ENCODE results near the gene GRK1.

GRK1 gene

DNA sequence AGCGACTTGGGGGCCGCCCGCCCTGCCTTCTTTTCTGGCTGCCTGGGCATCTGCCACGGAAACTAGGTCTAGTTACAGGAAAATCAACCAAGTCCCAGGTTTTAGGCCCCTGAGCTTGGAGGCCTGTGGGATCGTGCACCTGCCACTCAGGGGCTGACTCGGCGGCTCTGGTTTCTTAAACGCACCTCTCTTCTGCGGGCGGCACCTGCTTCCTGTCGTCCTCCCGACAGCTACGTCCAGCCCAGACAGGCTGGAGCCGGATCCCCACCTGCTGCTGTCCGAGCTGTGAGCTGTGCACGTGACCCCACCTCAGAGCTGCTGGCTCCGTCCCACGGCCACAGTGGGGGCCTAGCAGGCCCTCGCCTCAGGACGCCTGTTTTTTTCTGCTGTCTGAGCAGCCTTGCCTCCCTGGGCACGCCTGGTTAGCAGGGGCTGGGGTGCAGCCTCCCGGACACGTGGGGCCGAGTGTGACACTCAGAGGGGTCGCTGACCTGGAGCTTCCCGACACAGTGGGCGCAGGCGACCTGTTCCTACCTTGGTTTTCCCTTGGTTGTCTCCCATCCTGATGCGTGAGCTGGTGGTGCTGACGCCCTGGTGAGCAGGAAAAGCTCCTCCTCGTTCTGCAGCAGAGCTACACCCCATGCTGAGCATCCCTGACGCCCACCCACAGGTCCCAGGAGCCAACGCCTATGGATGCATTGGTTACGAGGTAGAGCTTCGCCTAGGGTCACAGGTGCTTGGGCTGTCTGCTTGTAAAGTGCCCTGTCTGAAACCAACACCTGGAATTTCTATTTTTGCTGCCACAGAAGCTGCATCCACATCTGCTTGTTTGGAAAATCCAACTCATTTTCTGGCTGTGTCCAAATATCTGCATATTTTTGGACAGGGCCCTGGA lies 109.5 kb downstream of the GRK1 start:
- Histone ChIP-seq H3K27ac (ENCODE audit: insufficient read depth, low read length, poor library complexity, severe bottlenecking) (no peak overlapping the region), H3K4me1 (ENCODE audit: control insufficient read depth, insufficient read depth, low read length, poor library complexity, severe bottlenecking) (no peaks in the 10 kb centered on the region), H3K9me3 (ENCODE audit: control insufficient read depth, low read length) (no peaks in the 10 kb centered on the region), H3K27me3 (replicated peaks; ENCODE audit: control insufficient read depth, insufficient read depth, low read length, poor library complexity, severe bottlenecking) (no peaks in the 10 kb centered on the region), H3K36me3 (ENCODE audit: control insufficient read depth, insufficient read depth, low read length) (no peaks in the 10 kb centered on the region), H3K4me3 (ENCODE audit: insufficient read depth, low read depth, low read length, poor library complexity, severe bottlenecking) (no peak overlapping the region)
- no peak for DNase-seq

DNA sequence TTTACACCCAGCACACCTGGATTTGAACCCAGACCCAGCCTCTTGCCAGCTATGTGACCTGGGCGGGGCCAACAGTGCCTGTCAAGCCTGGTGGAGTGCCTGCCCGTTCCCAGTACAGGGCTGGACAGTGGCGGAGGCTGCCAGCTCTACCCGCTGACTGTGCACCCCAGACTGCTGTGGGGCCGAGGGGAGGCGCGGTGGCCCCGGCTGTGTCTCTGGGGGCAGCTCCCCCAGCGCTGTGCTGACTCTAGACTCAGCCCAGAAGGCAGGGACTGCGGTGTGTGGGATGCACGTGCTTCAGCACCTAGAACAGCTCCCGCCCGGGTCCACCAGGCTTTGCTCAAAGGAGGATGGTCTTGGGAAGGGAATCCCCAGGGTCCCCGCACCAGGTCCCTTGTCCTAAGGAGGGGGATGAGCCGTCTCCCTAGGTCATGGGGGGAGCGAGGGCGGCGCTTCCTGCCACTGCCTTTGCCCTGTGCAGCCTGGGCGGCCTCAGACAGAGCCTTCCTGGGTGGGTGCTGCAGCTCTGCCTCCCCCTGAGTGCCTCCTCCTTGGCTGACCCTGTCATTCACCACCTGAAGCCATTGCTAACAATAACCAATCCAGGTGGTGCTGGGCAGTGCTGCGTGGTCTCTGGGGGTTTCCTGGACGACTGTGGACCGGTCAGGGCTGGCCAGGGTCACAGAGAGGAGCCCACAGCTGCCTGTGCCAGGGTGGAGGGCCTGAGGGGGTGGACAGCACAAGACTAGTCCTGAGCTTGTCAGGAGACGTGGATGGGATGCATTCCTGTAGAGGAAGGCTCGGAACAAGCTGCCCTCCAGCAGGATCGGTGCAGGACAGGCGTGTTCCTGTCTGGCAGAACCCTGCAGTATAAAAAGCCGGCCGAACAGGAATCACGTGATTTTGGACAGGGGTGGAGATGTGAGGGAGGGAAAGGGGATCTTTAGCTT lies 110.6 kb downstream of the GRK1 start:
- H3K9me3 ChIP-seq (ENCODE audit: control insufficient read depth, low read length) = no peaks in the 10 kb centered on the region
- H3K4me3 ChIP-seq (ENCODE audit: insufficient read depth, low read depth, low read length, poor library complexity, severe bottlenecking) = no peak overlapping the region
- H3K27ac ChIP-seq (ENCODE audit: insufficient read depth, low read length, poor library complexity, severe bottlenecking) = no peak overlapping the region
- H3K36me3 ChIP-seq (ENCODE audit: control insufficient read depth, insufficient read depth, low read length) = no peaks in the 10 kb centered on the region
- no peaks in the 10 kb centered on the region for H3K27me3 ChIP-seq (replicated peaks; ENCODE audit: control insufficient read depth, insufficient read depth, low read length, poor library complexity, severe bottlenecking)
- no peaks in the 10 kb centered on the region for H3K4me1 ChIP-seq (ENCODE audit: control insufficient read depth, insufficient read depth, low read length, poor library complexity, severe bottlenecking)
- no peak for DNase-seq

DNA sequence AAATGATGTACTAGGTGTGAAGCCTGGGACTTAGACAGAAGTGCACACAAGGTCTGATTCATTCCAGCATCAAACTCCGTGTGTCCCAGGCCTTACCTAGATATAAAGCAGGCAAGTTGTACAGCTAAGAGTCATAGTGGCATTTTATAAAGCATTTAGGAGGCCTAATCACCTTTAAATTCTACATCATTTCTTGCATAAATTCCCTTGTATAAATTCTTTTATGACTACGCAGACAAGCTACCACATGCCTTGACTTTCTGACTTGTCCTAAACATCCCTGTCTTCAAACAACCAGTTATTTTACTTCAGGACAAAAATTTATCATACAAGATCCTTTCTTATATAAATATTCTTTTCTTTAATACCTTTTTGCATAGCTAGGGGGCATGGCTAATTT lies 114.6 kb downstream of the GRK1 start:
- Histone ChIP-seq H3K36me3 (ENCODE audit: control insufficient read depth, insufficient read depth, low read length) (no peaks in the 10 kb centered on the region), H3K27me3 (replicated peaks; ENCODE audit: control insufficient read depth, insufficient read depth, low read length, poor library complexity, severe bottlenecking) (no peaks in the 10 kb centered on the region), H3K9me3 (ENCODE audit: control insufficient read depth, low read length) (no peaks in the 10 kb centered on the region), H3K4me3 (ENCODE audit: insufficient read depth, low read depth, low read length, poor library complexity, severe bottlenecking) (no peak overlapping the region), H3K27ac (ENCODE audit: insufficient read depth, low read length, poor library complexity, severe bottlenecking) (no peak overlapping the region), H3K4me1 (ENCODE audit: control insufficient read depth, insufficient read depth, low read length, poor library complexity, severe bottlenecking) (no peaks in the 10 kb centered on the region)
- DNase-seq = no peak

DNA sequence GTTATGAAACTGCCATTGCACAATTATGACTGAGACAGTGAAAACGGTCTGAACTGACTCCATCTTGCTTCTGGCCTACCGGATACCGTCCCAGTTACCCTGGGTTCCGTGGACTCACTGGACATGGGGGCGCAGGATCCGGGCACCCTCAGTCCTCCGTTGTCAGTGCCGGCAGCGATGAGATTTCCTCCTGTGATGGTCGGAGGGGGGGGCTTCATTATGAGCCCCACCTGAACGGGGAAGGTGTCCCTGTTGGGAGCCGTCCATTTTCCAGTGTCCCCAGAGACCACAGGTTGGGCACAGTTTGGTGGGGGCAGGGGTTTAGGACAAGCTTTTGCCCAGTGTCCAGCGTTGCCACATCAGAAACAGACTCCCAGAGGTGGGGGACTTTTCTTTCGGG lies 115.5 kb downstream of the GRK1 start:
- Histone ChIP-seq H3K27me3 (replicated peaks; ENCODE audit: control insufficient read depth, insufficient read depth, low read length, poor library complexity, severe bottlenecking) (no peaks in the 10 kb centered on the region), H3K4me3 (ENCODE audit: insufficient read depth, low read depth, low read length, poor library complexity, severe bottlenecking) (no peak overlapping the region), H3K36me3 (ENCODE audit: control insufficient read depth, insufficient read depth, low read length) (no peaks in the 10 kb centered on the region), H3K4me1 (ENCODE audit: control insufficient read depth, insufficient read depth, low read length, poor library complexity, severe bottlenecking) (no peaks in the 10 kb centered on the region), H3K27ac (ENCODE audit: insufficient read depth, low read length, poor library complexity, severe bottlenecking) (no peak overlapping the region), H3K9me3 (ENCODE audit: control insufficient read depth, low read length) (no peaks in the 10 kb centered on the region)
- DNase-seq = no peak

DNA sequence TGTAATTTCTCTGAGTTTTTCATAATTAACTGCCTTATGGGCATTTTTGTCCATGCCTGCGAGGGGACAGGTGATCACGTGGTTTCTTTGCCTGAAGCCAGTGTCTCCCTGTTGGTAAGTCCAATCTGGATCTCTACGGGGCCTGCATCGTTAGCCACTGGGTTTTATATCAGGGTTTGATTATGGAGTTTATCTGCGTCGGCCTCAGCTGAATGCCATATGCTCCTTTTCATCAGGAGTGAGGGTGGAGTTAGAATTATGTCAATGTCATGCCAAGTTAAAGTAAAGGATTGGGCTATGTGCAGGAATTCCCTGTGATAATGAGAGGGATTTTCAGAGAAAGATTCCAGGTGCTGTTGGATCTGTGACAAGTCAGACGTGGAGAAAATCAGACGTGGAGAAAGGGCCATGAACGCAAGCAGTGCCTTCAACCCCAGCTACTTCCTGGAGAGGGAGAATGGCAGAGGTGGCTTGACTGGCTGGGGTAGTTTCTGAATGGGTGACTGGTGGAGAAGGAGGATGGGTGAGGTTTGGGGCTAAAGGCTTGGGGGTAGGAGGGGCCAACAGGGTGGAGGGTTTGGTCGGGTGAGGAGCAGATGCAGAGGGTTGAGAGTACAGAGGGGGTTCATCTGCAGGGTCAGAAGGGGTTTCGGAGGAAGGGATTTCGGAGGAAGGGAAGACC lies 116.3 kb downstream of the GRK1 start:
- Histone ChIP-seq H3K4me1 (ENCODE audit: control insufficient read depth, insufficient read depth, low read length, poor library complexity, severe bottlenecking) (no peaks in the 10 kb centered on the region), H3K36me3 (ENCODE audit: control insufficient read depth, insufficient read depth, low read length) (no peaks in the 10 kb centered on the region), H3K27ac (ENCODE audit: insufficient read depth, low read length, poor library complexity, severe bottlenecking) (no peak overlapping the region), H3K9me3 (ENCODE audit: control insufficient read depth, low read length) (no peaks in the 10 kb centered on the region), H3K4me3 (ENCODE audit: insufficient read depth, low read depth, low read length, poor library complexity, severe bottlenecking) (no peak overlapping the region), H3K27me3 (replicated peaks; ENCODE audit: control insufficient read depth, insufficient read depth, low read length, poor library complexity, severe bottlenecking) (no peaks in the 10 kb centered on the region)
- DNase-seq = no peak

DNA sequence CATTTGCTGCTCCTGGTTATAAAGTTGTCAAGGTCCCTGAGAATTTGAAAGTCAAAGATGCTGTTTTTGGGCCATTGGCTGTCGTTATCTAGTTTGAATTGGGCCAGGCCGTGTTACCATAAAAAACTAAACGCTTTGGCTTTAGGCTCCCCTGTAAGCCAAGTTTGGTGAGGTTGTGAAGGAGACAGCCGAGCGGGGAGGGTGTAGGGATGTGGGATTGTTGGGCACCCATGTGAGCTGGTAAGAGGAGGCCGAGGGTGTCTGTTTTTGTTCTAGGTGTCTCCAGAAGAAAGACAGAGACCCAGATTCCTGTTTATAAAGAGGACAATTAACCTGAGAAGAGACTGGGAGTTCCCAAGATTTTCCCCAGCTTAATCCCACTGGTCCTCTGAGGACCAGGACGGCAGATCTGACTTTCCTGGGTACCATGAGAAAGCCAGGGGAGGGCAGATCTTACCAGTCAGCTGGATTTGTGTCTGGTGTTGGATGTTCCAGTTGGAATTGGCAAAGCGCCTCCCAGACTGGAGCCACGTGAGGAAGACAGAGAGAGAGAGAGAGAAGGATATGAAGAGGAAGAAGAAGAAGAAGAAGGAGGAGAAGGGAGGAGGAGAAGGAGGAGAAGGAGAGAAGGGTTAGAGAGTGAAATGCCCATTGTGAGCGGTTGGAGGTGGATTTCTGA lies 117.1 kb downstream of the GRK1 start:
- H3K4me1 ChIP-seq (ENCODE audit: control insufficient read depth, insufficient read depth, low read length, poor library complexity, severe bottlenecking) = no peaks in the 10 kb centered on the region
- no peaks in the 10 kb centered on the region for H3K36me3 ChIP-seq (ENCODE audit: control insufficient read depth, insufficient read depth, low read length)
- no peak overlapping the region for H3K27ac ChIP-seq (ENCODE audit: insufficient read depth, low read length, poor library complexity, severe bottlenecking)
- no peak overlapping the region for H3K4me3 ChIP-seq (ENCODE audit: insufficient read depth, low read depth, low read length, poor library complexity, severe bottlenecking)
- no peaks in the 10 kb centered on the region for H3K27me3 ChIP-seq (replicated peaks; ENCODE audit: control insufficient read depth, insufficient read depth, low read length, poor library complexity, severe bottlenecking)
- no peaks in the 10 kb centered on the region for H3K9me3 ChIP-seq (ENCODE audit: control insufficient read depth, low read length)
- DNase-seq = no peak

DNA sequence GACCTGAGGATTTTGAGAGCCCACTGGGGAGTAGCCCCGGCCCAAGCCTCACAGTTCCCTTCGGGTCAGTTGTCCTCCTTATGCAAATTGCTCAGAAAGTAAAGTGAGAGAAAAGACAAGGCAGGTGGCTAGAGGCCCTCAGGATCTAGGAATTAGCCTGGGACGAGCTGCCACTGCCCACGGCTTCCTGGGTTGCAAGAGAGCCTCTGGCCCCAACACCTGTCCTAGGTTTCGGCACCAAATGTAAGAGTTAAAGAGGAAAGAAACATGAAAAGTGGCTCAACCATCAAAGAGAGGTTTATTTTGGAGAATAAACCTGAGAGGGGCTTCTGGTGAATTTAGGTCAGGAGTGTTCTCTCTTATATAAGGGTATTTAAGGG lies 117.6 kb downstream of the GRK1 start:
- no peak for DNase-seq
- H3K4me1 ChIP-seq (ENCODE audit: control insufficient read depth, insufficient read depth, low read length, poor library complexity, severe bottlenecking) = no peaks in the 10 kb centered on the region
- H3K27ac ChIP-seq (ENCODE audit: insufficient read depth, low read length, poor library complexity, severe bottlenecking) = no peak overlapping the region
- H3K36me3 ChIP-seq (ENCODE audit: control insufficient read depth, insufficient read depth, low read length) = no peaks in the 10 kb centered on the region
- no peaks in the 10 kb centered on the region for H3K9me3 ChIP-seq (ENCODE audit: control insufficient read depth, low read length)
- no peak overlapping the region for H3K4me3 ChIP-seq (ENCODE audit: insufficient read depth, low read depth, low read length, poor library complexity, severe bottlenecking)
- no peaks in the 10 kb centered on the region for H3K27me3 ChIP-seq (replicated peaks; ENCODE audit: control insufficient read depth, insufficient read depth, low read length, poor library complexity, severe bottlenecking)

DNA sequence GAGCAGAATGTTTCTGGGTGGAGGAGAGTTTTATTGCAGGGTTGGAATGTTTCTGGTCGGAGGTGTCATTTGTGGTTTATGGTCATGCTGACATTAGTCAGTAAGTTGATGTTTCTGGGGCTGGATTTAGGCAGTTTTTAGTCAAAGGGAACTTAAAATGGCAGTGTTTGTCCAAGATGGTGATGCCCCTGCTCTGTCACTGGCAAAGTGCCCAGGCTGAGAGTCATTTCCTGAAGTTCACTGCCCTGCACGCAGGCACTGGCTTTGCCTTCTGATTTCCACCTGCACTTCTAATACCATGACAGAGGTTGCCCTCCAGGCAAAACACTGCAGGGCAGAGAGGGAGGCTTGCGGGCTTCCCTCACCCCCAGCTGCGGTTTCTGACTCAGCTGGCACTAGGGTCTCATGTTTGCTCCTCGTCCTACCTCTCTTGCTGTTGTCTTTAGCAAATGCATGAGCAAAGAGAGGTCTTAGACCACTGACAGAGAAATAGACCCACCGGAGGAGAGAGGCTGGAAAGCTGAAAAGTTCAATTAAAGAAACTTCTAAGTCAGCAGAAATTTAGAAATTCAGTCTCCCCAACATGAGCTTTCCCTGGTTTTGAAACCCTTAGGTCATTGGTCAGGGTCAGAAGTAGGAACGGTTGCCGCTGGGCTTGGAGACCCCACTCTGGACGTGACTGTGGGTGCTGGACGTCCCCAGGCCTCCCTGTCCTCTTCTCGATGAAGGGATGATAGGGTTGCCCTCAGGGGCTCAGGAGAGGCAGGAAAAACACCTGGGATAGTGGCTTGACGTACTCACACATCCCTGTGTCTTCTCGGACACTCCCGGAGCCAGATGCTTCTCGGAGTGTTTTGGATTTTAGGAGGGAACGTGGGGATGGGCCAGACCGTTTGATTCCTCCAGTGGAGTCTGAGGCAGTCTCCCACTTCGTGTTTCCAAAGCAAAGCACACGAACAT lies 118.3 kb downstream of the GRK1 start:
- no peaks in the 10 kb centered on the region for H3K27me3 ChIP-seq (replicated peaks; ENCODE audit: control insufficient read depth, insufficient read depth, low read length, poor library complexity, severe bottlenecking)
- H3K27ac ChIP-seq (ENCODE audit: insufficient read depth, low read length, poor library complexity, severe bottlenecking) = no peak overlapping the region
- H3K4me3 ChIP-seq (ENCODE audit: insufficient read depth, low read depth, low read length, poor library complexity, severe bottlenecking) = no peak overlapping the region
- no peak for DNase-seq
- H3K4me1 ChIP-seq (ENCODE audit: control insufficient read depth, insufficient read depth, low read length, poor library complexity, severe bottlenecking) = no peaks in the 10 kb centered on the region
- no peaks in the 10 kb centered on the region for H3K36me3 ChIP-seq (ENCODE audit: control insufficient read depth, insufficient read depth, low read length)
- H3K9me3 ChIP-seq (ENCODE audit: control insufficient read depth, low read length) = no peaks in the 10 kb centered on the region

Measured in effector memory CD4-positive, alpha-beta T cell (primary cell).